Stimulated activated CD8-positive, alpha-beta memory T cell treated with anti-CD3 and anti-CD28 coated beads, Interleukin-15, amount 100 ng/mL, for 1 hour (primary cell): ENCODE measurements around the gene TAF1B.

Experiments used
- DNase-seq: peaks from one replicate; pipeline ENCODE4 v3.0.0-alpha.2; 2020; ENCODE audit warnings: low read depth

Gene TAF1B

DNA sequence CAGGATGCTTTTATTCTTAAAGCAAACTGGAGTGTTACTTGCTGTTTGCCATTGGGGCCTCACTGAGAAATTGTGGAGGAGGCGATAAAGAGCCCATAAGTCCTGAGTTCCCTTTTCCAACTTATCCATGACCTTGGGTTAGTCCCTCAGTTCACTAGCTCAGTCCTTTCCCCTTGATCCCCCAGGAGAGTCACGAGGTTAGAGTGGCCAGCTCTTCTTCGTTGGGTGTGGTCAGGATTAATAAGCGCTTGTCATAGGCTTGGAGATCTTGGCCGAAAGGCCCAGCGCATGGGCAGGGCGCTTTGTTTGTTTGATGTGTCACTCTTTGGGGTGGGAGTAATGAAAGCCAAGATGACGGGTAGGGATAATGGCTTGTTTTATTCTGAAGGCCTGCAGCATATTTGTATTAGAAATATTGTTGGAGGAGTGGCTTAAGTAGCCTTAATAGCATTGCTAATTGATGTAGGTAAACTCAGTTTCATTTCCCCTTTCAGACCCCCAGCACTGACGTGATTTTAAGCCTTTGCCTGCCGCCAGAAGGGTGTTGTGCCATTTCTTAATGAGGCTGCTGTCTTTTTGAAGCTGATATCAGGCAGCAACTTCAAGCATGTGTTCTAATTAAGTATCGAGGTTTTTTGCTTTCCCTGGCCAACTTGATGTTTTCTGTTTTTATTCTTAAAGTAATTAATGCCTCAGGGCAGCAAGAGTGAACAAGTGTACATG, 123.9 kb downstream of the TAF1B start:
- no peak for DNase-seq

- DNase-seq: no peak
These were observed 125.6 kb downstream of the TAF1B start for GRCh38 chr2:9968553-9969497.

DNA sequence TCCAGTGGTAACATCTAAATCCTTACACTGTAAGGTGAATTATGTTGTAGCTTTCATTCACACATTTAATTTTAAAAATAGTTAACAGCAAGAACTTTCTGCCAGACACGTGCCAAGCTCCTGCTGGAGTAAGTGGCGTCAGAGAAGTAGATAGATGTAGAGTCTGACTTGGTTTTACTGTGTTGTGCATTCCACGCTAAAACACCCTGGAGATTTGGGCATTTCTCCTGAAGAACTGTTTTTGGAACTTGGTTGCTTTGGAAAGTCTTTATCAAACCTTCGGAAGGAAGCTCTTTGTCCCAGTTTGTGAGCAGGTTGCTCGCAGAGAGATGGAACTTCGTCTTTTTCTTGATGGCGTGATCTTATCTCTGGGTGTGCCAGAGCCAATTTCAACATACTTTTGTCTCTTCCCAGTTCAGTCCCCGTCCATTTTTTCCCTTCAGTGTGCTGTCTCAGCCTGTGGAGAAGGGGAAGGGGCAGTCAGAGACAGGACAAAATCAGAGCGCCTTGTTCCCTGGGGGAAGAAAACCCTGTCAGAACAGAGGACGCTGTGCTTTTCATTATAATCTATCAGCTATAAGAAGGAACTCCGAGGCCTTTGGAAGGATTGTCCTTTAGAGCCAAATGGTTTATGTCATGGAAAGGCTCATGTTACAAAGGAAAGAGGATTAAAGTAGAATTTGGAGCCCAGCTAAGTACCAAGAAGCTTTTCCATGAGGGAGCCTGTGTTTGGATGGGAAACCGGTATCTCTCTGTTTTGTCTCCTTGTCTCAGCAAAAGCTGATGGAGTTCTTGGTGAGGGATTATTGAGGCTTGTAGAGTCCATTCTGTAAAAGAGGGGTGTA, 127.1 kb downstream of the TAF1B start:
- no peak for DNase-seq

DNA sequence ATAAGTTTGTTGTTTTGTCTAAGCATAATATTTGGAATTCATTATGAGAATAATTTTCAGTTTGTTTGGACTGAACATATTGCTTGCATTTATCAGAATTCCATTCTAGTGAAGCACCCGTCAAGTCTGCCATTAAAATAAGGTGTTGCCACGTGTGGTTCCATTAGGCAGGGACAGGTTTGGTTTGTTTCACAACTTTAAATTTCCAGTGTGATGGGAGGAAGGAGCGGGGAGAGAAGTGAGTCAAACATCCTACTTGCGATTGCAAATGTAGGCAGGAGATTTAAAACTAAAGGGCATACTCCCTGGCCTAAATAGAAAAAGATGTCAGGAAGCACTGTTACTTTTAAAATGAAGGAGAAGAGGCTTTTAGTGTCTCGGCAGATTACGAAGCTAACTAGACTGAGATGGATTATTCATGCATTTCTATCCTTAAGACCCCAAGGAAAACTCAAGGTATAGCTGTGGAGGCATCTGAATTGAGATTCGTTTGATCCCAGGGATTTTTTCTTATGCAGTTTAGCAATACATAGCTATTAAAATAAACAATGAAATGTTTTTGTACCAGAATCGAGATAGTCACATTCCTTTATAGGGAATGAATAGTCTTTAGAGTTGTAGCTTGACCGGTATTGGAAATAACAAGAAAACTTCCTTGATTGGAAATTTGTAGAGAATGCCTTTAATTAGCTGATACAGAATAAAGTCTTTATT, 128.0 kb downstream of the TAF1B start:
- no peak for DNase-seq

DNA sequence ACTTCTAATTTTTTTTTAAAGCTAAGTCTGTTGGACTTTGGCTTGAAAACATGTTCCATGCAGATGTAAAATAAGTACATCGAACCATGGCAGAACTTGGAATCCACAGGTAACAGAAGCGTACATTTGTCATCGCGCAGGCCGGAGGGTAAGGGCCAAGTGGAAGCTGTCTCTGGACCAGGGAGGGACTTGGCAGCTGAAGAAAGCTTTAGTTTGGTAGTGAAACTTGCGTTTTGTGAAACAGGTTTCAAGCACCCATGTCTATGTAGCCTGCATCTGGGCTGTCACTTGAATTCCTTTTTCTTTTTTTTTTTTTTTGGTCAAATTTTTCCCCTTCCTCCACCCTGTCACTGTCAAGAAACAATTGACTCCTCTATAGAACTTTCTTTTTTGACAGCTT, 128.6 kb downstream of the TAF1B start:
- DNase-seq: no peak

- DNase-seq: no peak
These were observed 129.6 kb downstream of the TAF1B start for GRCh38 chr2:9972621-9973479.

GRCh38 chr2:9973690-9974089, 130.4 kb downstream of the TAF1B start:
- DNase-seq: no peak

DNA sequence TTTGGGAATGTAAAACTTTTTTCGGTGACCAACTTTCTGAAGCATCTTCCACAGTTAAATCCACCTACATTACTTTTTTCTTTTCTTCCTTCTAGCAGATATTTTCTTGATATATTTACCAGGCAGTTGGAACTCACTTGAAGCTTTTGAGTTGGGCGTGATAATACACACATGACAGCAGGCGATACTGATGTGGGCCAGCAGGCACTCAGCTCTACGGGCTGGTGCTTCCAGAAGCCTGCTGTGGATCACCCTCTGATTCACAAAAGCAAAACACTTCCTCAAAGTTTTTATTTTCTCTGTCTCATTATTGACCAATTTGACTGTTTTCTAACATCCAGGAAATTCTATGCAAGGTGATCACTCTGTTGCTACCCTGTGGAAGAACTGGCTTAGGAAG, 131.1 kb downstream of the TAF1B start:
- DNase-seq: no peak

DNA sequence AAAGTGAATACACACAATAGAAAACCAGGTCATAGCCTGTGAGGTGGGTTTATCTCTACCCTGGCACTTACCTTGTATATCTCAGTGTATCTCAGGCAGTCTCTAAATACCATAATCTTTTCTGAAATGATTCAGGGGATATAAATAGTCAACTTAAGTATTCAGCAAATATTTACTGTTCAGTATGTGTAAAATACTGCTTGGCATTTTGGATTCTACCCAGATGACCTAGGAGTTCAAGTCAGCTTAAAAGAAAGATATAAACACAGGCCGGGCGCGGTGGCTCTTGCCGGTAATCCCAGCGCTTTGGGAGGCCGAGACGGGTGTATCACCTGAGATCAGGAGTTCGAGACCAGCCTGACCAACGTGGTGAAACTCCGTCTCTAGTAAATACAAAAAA, 132.1 kb downstream of the TAF1B start:
- DNase-seq: no peak

DNA sequence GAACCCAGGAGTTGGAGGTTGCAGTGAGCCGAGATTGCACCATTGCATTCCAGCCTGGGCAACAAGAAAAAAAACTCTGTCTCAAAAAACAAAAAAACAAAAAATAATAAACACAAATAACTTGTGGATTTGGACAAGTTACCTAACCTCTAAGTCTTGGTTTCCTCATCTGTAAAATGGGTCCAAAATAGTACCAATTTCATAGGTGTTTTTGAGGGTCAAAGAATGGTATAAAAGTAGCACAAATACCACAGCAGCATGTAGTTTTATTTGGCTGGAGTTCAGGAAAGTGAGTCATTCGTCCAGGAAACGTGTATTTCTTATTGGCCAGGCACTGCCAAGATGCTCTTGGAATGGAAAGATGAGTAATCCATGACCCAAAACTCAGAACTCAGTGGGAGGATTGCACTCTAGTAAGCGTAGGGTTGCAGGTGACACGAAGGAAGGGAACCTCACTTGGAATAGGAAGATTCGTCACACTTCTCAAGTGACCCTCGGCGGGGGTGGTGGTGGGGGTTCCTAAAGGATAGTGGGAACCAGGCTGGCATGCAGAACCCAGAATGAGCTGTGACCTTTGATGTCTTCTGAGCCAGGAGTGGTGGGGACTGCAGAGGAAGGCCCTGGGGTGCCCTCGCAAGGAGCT, 132.7 kb downstream of the TAF1B start:
- no peak for DNase-seq

DNA sequence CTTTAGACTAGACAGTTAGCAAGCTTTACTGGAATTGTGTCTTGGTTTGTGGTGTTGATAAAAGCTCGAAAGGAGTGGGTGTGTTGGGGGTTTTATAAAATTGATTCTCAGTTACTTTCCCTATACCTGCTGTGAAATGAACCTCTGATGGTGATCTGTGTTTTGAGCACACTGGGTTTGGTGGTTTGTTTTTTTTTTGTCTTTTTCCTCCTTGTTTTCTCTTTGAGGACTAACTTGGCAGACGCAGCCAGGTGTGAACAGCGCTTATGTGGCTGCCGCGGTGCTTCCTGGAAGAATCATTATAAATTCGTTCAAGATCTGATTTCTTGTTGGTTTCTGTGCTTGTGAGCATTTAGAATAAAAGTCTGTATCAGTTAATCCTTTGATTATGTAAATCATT, 136.7 kb downstream of the TAF1B start:
- DNase-seq: no peak

DNA sequence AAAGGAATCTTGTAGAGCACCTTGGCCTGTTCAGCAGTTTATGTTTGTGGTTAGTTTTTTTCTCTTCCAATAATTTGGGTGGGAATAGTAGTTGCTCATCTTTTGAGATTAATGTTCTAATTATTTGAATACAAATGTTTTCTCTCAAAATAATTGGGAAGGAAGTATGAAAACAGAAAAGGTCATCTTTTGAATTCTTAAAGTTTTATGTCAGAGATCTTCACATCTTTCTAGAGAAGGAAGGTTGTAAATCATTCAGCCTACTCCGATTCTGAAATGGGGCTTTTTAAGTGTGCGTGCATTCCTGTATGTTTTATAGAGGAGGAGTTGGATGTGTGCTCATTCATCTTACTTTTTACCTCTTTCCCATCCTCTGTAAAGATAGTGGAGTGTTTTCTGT, 137.2 kb downstream of the TAF1B start:
- DNase-seq: no peak

- no peak for DNase-seq
These were observed 138.4 kb downstream of the TAF1B start for GRCh38 chr2:9981655-9982054.

DNA sequence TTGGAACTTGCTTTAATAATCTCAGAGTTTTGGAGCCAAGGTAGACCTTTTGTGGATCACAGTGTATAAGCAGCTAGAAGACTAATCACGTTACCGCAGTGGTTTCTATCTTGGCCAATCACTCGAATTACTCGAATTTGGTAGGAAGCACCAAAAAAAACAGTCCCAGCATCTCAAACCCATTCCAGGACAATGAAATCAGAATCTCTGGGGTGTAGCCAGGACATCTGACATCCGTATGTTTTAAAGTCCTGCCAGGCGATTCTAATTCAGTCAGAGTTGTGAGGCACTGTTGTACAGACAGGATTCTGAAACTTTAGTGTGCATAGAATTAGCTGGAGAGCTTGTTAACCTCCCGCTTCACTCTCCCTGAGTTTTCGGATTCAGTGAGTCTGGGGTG, 139.0 kb downstream of the TAF1B start:
- DNase-seq: no peak

DNA sequence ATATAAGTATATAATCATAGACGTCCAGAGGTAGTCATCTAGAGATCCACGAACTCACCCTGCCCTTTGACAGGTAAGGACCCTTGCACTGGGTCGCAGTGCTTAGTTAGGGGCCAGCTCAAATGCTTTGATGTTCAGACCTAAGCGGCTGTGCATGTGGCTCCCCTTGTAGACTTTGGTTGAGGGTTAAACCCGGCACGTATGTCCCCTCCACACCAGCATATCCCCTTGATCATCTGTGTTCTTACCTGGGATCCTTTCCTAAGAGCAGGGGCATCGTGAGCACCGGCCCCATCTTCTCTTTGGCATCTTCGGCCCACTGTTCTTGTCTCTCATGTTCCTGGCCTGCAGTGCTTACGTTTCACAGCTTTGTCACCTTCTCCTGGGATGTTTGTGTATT, 139.6 kb downstream of the TAF1B start:
- no peak for DNase-seq

DNA sequence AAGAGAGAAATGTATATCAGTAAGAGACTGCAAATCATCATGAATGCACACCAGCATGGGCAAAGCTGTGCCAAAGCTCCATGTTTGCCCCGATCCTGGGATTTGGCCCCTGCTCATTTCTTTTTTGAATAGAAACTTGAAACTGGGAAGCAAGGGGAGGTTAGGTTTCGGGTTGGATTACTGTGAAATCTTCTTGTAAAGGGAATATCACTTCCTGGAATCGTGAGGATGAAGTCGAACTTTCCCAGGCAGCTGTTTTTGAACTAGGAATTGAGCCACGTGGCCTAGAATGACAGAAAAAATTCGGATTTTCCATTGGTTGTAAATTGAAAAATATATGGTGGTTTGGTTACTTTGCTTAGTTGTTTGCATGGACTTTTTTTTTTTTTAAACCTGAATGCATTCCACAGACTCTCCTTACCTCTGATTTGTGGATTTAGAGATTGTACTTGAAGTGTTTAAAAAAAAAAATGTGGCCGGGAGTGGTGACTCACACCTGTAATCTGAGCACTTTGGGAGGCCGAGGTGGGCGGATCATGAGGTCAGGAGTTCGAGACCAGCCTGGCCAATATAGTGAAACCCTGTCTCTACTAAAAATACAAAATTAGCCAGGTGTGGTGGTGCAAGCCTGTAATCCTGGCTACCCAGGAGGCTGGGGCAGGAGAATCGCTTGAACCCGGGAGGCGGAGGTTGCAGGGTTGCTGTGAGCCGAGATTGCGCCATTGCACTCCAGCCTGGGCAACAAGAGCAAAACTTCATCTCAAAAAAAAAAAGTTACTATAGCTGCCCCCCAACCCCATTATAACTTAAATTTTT, 140.3 kb downstream of the TAF1B start:
- no peak for DNase-seq
